Upper lobe of left lung (tissue), 4 donors: ENCODE results near the gene CEP72.

Source experiments
- POLR2A ChIP-seq, 4 donors: fragments of 450-650 bp; IDR thresholded peaks; one replicate each; pipeline ENCODE4 v1.5.1; 2016 to 2017; ENCODE audit warnings: antibody characterized with exemption in 4 of 4, mild to moderate bottlenecking in 2 of 4
- TF ChIP-seq, protein P1 (sequence below), 6 experiments: fragments of 450-650 bp in 4 of 6; fragments of 200-600 bp in 2 of 6; sonication (generic) in 2 of 6; IDR thresholded peaks; one replicate each; pipeline ENCODE4 v1.5.1; 2016 to 2019; ENCODE audit warnings: antibody characterized with exemption in 6 of 6

DNA sequence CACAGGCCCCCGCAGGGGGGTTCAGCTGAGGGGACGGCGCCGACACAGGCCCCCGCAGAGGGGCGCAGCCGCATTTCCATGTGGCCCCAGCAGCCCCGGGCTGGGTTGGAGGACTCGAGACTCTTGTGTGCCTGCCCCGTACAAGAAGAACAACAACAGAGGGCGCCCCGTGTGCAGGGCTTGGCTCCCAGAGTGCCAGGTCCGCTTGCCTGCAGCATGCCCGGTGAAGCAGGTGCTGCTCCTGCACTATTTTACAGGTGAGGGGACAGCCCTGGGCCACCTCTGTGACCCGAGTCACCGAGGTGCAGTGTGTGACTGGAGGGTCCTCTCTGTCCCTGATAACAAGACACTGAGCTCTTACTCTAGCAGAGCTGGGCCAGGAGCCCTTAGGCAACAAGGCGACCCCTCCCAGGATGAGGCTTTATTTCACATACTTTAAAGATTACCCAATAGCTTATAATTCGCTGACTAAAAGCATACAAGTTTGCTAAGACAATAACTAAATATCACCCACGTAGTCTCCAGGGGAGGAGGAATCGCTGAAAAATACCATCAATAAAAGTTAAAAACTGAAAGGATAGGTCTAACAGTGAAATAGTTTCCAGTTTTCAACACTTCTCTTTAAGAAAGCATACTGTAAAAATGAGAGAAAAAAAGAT lies 46.2 kb upstream of the CEP72 start:
- TF ChIP-seq, protein P1, sequence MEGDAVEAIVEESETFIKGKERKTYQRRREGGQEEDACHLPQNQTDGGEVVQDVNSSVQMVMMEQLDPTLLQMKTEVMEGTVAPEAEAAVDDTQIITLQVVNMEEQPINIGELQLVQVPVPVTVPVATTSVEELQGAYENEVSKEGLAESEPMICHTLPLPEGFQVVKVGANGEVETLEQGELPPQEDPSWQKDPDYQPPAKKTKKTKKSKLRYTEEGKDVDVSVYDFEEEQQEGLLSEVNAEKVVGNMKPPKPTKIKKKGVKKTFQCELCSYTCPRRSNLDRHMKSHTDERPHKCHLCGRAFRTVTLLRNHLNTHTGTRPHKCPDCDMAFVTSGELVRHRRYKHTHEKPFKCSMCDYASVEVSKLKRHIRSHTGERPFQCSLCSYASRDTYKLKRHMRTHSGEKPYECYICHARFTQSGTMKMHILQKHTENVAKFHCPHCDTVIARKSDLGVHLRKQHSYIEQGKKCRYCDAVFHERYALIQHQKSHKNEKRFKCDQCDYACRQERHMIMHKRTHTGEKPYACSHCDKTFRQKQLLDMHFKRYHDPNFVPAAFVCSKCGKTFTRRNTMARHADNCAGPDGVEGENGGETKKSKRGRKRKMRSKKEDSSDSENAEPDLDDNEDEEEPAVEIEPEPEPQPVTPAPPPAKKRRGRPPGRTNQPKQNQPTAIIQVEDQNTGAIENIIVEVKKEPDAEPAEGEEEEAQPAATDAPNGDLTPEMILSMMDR (IDR thresholded peaks at IDR 0.05), result no peak
- no peak for TF ChIP-seq POLR2A (IDR thresholded peaks at IDR 0.05)
